GM23248 (cell line): ENCODE data around the gene SMURF2.

ENCODE experiments used
- EZH2 ChIP-seq: fragments of 200-600 bp; sonication (generic); IDR thresholded peaks from 2 replicates; pipeline ENCODE4 v1.6.1; 2018; ENCODE audit warnings: antibody characterized with exemption, mild to moderate bottlenecking; ENCODE audit not compliant: insufficient read depth, poor library complexity, severe bottlenecking
- EZH2phosphoT487 ChIP-seq: fragments of 200-600 bp; sonication (generic); IDR thresholded peaks from 2 replicates; pipeline ENCODE4 v1.6.1; 2018; ENCODE audit warnings: antibody characterized with exemption, moderate library complexity, mild to moderate bottlenecking, low read depth; ENCODE audit not compliant: insufficient read depth

- TF ChIP-seq EZH2, result no peak
- TF ChIP-seq EZH2phosphoT487, result no peak
These were observed 13.9 kb downstream of the SMURF2 start for GRCh38 chr17:64648234-64648633.
